Body of pancreas (tissue), 4 donors: ENCODE measurements around the gene WARS2. TPM values are rescaled to one million over a fixed set of nuclear protein-coding genes. Genes with fewer than 3 reads are reported as not detected.

Source experiments
- ATAC-seq: fragments of 150-250 bp; one replicate; pipeline ENCODE4 v1.9.1; 2016
- DNase-seq, 4 donors: peaks; one replicate each; pipeline ENCODE4 v3.0.0-alpha.2; 2019
- H3K27ac ChIP-seq, 4 donors: fragments of 200-600 bp; sonication (generic); 1 replicate in 3 of 4; 2 replicates in 1 of 4; pipeline versions ENCODE4 v1.5.1 to v1.6.1; 2016 to 2019; ENCODE audit warnings: mild to moderate bottlenecking in 1 of 4, mixed read lengths in 1 of 4, moderate library complexity in 1 of 4
- H3K27me3 ChIP-seq, 2 donors: fragments of 200-600 bp; sonication (generic); one replicate each; pipeline ENCODE4 v1.6.0; 2016; ENCODE audit warnings: mild to moderate bottlenecking in 1 of 2
- H3K36me3 ChIP-seq, 2 donors: fragments of 200-600 bp; sonication (generic); replicated peaks in 1 of 2; 2 replicates each; pipeline ENCODE4 v1.5.1; 2016; ENCODE audit warnings: low read depth in 2 of 2; ENCODE audit not compliant: insufficient read depth in 1 of 2
- H3K4me1 ChIP-seq: fragments of 200-600 bp; sonication (generic); one replicate; pipeline ENCODE4 v1.6.0; 2016
- H3K4me3 ChIP-seq, 2 donors: fragments of 200-600 bp; sonication (generic); 1 replicate in 1 of 2; 2 replicates in 1 of 2; pipeline ENCODE4 v1.5.1; 2016 to 2019
- H3K9me3 ChIP-seq, 3 donors: fragments of 200-600 bp; sonication (generic); 1 replicate in 2 of 3; 2 replicates in 1 of 3; pipeline ENCODE4 v1.5.1; 2016
- CTCF ChIP-seq, 7 experiments: fragments of 450-650 bp in 4 of 7; fragments of 200-600 bp in 3 of 7; sonication (generic) in 3 of 7; IDR thresholded peaks; one replicate each; pipeline ENCODE4 v1.5.1; 2016 to 2019; ENCODE audit warnings: antibody characterized with exemption in 7 of 7
- POLR2A ChIP-seq, 3 donors: fragments of 450-650 bp; IDR thresholded peaks; one replicate each; pipeline ENCODE4 v1.6.1; 2016; ENCODE audit warnings: antibody characterized with exemption in 3 of 3, mild to moderate bottlenecking in 2 of 3
- WGBS, 2 donors: methylation state at CpG; one replicate each; pipeline ENCODE4 v1.1.5; 2017; 5-methylcytosine and 5-hydroxymethylcytosine counted together
- intact Hi-C: fragments of 100-400 bp; cut with DNase I; formaldehyde crosslinking; loops from one replicate; pipeline ENCODE4 v1.15.1; 2023
- total RNA-seq, 2 donors: library from RNA; depleted of rRNA; stranded (reverse); fragments of >200 nt; gene quantifications; one replicate each; pipeline ENCODE4 v1.1.0, GENCODE V29; 2016

WARS2 gene
- total RNA-seq, 2 donors from 2014 or later: 4.9 to 11.7 TPM

- 80 to 89% methylated on average over 7 of the region's 7 CpGs for WGBS, 2 donors
- Histone ChIP-seq H3K27me3 (no peaks in the 10 kb centered on the region), H3K9me3 (peaks cover 0 to 5% (median 0%) of the 10 kb centered on the region in 3 donors), H3K4me3 (no peak overlapping the region), H3K27ac (no peak overlapping the region), H3K36me3 (no peaks in the 10 kb centered on the region), H3K4me1 (no peaks in the 10 kb centered on the region)
- intact Hi-C loops: no loop called here
- no peak for ATAC-seq
- TF ChIP-seq CTCF (IDR thresholded peaks at IDR 0.05) (no peak), POLR2A (IDR thresholded peaks at IDR 0.05) (no peak)
- DNase-seq: no peak
Observed at GRCh38 chr1:119116725-119117124, 23.7 kb downstream of the WARS2 start.

GRCh38 chr1:119115736-119116135 is 24.7 kb downstream of the WARS2 start:
- Histone ChIP-seq H3K27ac (no peak overlapping the region), H3K9me3 (no peaks in the 10 kb centered on the region), H3K27me3 (no peaks in the 10 kb centered on the region), H3K4me1 (no peaks in the 10 kb centered on the region), H3K4me3 (no peak overlapping the region), H3K36me3 (no peaks in the 10 kb centered on the region)
- WGBS, 2 donors: 88 to 95% methylated on average over 3 of the region's 3 CpGs
- ATAC-seq (no peak), DNase-seq (no peak)
- intact Hi-C loops: no loop called here
- TF ChIP-seq CTCF (IDR thresholded peaks at IDR 0.05) (no peak), POLR2A (IDR thresholded peaks at IDR 0.05) (no peak)

- DNase-seq (no peak), ATAC-seq (no peak)
- Histone ChIP-seq H3K36me3 (no peaks in the 10 kb centered on the region), H3K27me3 (no peaks in the 10 kb centered on the region), H3K9me3 (no peaks in the 10 kb centered on the region), H3K4me3 (no peak overlapping the region), H3K27ac (no peak overlapping the region), H3K4me1 (no peaks in the 10 kb centered on the region)
- intact Hi-C loops: no loop called here
- TF ChIP-seq POLR2A (IDR thresholded peaks at IDR 0.05): no peak
- no peak for TF ChIP-seq CTCF (IDR thresholded peaks at IDR 0.05)
Observed at GRCh38 chr1:119115311-119115710, 25.1 kb downstream of the WARS2 start.

GRCh38 chr1:119114786-119115185 is 25.7 kb downstream of the WARS2 start:
- Histone ChIP-seq H3K4me1 (no peaks in the 10 kb centered on the region), H3K9me3 (no peaks in the 10 kb centered on the region), H3K27ac (no peak overlapping the region), H3K36me3 (no peaks in the 10 kb centered on the region), H3K4me3 (no peak overlapping the region), H3K27me3 (no peaks in the 10 kb centered on the region)
- 90 to 100% methylated on average over 1 of the region's 1 CpG for WGBS, 2 donors
- DNase-seq: no peak
- no peak for ATAC-seq
- intact Hi-C loops: no loop called here
- TF ChIP-seq CTCF (IDR thresholded peaks at IDR 0.05): no peak
- TF ChIP-seq POLR2A (IDR thresholded peaks at IDR 0.05): no peak

- DNase-seq (no peak), ATAC-seq (no peak)
- no peak overlapping the region for H3K4me3 ChIP-seq
- intact Hi-C loops: no loop called here
- H3K27ac ChIP-seq: no peak overlapping the region
- H3K4me1 ChIP-seq: no peaks in the 10 kb centered on the region
- 94 to 100% methylated on average over 1 of the region's 1 CpG for WGBS, 2 donors
- H3K27me3 ChIP-seq: no peaks in the 10 kb centered on the region
- H3K9me3 ChIP-seq: no peaks in the 10 kb centered on the region
- no peaks in the 10 kb centered on the region for H3K36me3 ChIP-seq
- TF ChIP-seq POLR2A (IDR thresholded peaks at IDR 0.05) (no peak), CTCF (IDR thresholded peaks at IDR 0.05) (no peak)
Observed at GRCh38 chr1:119112791-119113190, 27.7 kb downstream of the WARS2 start.
